ENCODE results near the gene RHOT2. TPM values are rescaled to one million over a fixed set of nuclear protein-coding genes. Genes with fewer than 3 reads are reported as not detected.

Gene RHOT2
- total and polyA plus RNA-seq, 2 experiments from 2014 or later, result 129 to 163 TPM

DNA sequence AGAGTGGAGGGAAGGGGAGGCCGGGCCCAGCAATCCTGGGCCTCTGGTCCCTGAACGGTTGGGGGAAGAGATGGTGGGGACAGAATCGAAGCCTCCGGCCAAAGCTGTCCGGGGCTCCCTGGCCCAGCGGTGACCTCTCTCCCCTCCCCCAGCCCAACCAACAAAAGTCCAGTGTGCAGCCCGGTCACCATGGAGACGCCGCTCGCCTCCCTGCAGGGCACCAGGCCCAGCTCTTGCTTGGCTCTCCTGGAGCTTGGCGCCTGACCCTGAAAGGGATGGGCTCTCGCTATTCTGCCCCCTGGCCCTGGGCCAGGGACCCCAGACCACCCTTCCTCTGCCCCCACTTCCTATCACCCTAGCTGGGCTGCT is 48.3 kb downstream of the RHOT2 start (continued):
- TF ChIP-seq, protein P1, sequence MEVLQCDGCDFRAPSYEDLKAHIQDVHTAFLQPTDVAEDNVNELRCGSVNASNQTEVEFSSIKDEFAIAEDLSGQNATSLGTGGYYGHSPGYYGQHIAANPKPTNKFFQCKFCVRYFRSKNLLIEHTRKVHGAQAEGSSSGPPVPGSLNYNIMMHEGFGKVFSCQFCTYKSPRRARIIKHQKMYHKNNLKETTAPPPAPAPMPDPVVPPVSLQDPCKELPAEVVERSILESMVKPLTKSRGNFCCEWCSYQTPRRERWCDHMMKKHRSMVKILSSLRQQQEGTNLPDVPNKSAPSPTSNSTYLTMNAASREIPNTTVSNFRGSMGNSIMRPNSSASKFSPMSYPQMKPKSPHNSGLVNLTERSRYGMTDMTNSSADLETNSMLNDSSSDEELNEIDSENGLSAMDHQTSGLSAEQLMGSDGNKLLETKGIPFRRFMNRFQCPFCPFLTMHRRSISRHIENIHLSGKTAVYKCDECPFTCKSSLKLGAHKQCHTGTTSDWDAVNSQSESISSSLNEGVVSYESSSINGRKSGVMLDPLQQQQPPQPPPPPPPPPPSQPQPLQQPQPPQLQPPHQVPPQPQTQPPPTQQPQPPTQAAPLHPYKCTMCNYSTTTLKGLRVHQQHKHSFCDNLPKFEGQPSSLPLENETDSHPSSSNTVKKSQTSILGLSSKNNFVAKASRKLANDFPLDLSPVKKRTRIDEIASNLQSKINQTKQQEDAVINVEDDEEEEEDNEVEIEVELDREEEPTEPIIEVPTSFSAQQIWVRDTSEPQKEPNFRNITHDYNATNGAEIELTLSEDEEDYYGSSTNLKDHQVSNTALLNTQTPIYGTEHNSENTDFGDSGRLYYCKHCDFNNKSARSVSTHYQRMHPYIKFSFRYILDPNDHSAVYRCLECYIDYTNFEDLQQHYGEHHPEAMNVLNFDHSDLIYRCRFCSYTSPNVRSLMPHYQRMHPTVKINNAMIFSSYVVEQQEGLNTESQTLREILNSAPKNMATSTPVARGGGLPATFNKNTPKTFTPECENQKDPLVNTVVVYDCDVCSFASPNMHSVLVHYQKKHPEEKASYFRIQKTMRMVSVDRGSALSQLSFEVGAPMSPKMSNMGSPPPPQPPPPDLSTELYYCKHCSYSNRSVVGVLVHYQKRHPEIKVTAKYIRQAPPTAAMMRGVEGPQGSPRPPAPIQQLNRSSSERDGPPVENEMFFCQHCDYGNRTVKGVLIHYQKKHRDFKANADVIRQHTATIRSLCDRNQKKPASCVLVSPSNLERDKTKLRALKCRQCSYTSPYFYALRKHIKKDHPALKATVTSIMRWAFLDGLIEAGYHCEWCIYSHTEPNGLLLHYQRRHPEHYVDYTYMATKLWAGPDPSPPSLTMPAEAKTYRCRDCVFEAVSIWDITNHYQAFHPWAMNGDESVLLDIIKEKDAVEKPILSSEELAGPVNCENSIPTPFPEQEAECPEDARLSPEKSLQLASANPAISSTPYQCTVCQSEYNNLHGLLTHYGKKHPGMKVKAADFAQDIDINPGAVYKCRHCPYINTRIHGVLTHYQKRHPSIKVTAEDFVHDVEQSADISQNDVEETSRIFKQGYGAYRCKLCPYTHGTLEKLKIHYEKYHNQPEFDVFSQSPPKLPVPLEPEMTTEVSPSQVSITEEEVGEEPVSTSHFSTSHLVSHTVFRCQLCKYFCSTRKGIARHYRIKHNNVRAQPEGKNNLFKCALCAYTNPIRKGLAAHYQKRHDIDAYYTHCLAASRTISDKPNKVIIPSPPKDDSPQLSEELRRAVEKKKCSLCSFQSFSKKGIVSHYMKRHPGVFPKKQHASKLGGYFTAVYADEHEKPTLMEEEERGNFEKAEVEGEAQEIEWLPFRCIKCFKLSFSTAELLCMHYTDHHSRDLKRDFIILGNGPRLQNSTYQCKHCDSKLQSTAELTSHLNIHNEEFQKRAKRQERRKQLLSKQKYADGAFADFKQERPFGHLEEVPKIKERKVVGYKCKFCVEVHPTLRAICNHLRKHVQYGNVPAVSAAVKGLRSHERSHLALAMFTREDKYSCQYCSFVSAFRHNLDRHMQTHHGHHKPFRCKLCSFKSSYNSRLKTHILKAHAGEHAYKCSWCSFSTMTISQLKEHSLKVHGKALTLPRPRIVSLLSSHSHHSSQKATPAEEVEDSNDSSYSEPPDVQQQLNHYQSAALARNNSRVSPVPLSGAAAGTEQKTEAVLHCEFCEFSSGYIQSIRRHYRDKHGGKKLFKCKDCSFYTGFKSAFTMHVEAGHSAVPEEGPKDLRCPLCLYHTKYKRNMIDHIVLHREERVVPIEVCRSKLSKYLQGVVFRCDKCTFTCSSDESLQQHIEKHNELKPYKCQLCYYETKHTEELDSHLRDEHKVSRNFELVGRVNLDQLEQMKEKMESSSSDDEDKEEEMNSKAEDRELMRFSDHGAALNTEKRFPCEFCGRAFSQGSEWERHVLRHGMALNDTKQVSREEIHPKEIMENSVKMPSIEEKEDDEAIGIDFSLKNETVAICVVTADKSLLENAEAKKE (CRISPR knock-in tag; IDR thresholded peaks at IDR 0.05), result no peak

DNA sequence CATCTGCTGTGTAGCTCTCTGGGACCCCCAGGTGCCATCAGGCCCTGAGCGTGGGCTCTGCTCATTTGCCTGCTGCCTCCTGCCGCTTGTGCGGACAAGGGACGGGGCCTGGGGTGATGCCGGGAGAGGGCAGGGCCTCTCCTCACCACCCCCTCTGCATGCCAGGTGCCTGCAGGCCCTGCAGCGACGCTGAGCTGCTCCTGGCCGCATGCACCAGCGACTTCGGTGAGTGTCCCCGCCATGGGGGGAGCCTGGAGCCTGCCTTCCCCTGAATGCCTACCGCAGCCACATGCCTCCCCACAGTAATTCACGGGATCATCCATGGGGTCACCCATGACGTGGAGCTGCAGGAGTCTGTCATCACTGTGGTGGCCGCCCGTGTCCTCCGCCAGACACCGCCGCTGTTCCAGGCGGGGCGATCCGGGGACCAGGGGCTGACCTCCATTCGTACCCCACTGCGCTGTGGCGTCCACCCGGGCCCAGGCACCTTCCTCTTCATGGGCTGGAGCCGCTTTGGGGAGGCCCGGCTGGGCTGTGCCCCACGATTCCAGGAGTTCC is 48.9 kb downstream of the RHOT2 start:
- Histone ChIP-seq H3K4me2 (no peak overlapping the region; the same call in 1 of the 2 replicates), H3K4me3 (no peak overlapping the region)
- H3K9me3 Mint-ChIP-seq, result peaks cover 4% of the 10 kb centered on the region; the same call in 1 of the 3 replicates
- TF ChIP-seq, protein P2, sequence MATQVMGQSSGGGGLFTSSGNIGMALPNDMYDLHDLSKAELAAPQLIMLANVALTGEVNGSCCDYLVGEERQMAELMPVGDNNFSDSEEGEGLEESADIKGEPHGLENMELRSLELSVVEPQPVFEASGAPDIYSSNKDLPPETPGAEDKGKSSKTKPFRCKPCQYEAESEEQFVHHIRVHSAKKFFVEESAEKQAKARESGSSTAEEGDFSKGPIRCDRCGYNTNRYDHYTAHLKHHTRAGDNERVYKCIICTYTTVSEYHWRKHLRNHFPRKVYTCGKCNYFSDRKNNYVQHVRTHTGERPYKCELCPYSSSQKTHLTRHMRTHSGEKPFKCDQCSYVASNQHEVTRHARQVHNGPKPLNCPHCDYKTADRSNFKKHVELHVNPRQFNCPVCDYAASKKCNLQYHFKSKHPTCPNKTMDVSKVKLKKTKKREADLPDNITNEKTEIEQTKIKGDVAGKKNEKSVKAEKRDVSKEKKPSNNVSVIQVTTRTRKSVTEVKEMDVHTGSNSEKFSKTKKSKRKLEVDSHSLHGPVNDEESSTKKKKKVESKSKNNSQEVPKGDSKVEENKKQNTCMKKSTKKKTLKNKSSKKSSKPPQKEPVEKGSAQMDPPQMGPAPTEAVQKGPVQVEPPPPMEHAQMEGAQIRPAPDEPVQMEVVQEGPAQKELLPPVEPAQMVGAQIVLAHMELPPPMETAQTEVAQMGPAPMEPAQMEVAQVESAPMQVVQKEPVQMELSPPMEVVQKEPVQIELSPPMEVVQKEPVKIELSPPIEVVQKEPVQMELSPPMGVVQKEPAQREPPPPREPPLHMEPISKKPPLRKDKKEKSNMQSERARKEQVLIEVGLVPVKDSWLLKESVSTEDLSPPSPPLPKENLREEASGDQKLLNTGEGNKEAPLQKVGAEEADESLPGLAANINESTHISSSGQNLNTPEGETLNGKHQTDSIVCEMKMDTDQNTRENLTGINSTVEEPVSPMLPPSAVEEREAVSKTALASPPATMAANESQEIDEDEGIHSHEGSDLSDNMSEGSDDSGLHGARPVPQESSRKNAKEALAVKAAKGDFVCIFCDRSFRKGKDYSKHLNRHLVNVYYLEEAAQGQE (IDR thresholded peaks at IDR 0.05; ENCODE audit: unreplicated experiment), result no peak
- TF ChIP-seq, protein P3, sequence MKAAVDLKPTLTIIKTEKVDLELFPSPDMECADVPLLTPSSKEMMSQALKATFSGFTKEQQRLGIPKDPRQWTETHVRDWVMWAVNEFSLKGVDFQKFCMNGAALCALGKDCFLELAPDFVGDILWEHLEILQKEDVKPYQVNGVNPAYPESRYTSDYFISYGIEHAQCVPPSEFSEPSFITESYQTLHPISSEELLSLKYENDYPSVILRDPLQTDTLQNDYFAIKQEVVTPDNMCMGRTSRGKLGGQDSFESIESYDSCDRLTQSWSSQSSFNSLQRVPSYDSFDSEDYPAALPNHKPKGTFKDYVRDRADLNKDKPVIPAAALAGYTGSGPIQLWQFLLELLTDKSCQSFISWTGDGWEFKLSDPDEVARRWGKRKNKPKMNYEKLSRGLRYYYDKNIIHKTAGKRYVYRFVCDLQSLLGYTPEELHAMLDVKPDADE (IDR thresholded peaks at IDR 0.05), result no peak
- TF ChIP-seq ZNF114 (CRISPR knock-in tag; IDR thresholded peaks at IDR 0.05) (no peak), EZH2phosphoT487 (IDR thresholded peaks at IDR 0.05; ENCODE audit: unreplicated experiment) (no peak), POLR2AphosphoS5 (IDR thresholded peaks at IDR 0.05; ENCODE audit: low read depth) (no peak), ZNF331 (CRISPR knock-in tag; IDR thresholded peaks at IDR 0.05; ENCODE audit: low read depth) (no peak), EZH2 (IDR thresholded peaks at IDR 0.05; ENCODE audit: low read depth, unreplicated experiment) (no peak), CREB1 (CRISPR knock-in tag; IDR thresholded peaks at IDR 0.05; ENCODE audit: low read depth) (no peak), STAT1 (IDR thresholded peaks at IDR 0.05; ENCODE audit: unreplicated experiment) (no peak)

More for the DNA sequence above, 48.9 kb downstream of the RHOT2 start:
- DNase-seq (ENCODE audit: low spot score) (no peak), ATAC-seq (no peak)
- Mint-ChIP-seq H3K4me1 (peaks cover 13% of the 10 kb centered on the region; the same call in 2 of the 3 replicates), H3K4me3 (no peak overlapping the region; the same call in 2 of the 3 replicates), H3K36me3 (ENCODE audit: low read depth) (no peaks in the 10 kb centered on the region), H3K27ac (no peak overlapping the region), H3K27me3 (ENCODE audit: insufficient read depth, low read depth, poor library complexity) (peaks cover 42% of the 10 kb centered on the region)
- no peaks in the 10 kb centered on the region for H3F3A ChIP-seq (replicated peaks; ENCODE audit: low read depth)
- H2AFZ ChIP-seq, result no peak overlapping the region
- H4K20me1 ChIP-seq (replicated peaks; ENCODE audit: insufficient read depth), result no peaks in the 10 kb centered on the region
- H3K36me3 ChIP-seq (ENCODE audit: insufficient read depth), result no peaks in the 10 kb centered on the region
- H3K79me2 ChIP-seq (replicated peaks; ENCODE audit: insufficient read depth), result no peaks in the 10 kb centered on the region
- peaks cover 53% of the 10 kb centered on the region for H3K27me3 ChIP-seq (ENCODE audit: insufficient read depth)
- no peak overlapping the region for H3K27ac ChIP-seq (ENCODE audit: low read depth)
- peaks cover 12% of the 10 kb centered on the region; the same call in 1 of the 2 replicates for H3K4me1 ChIP-seq (ENCODE audit: insufficient read depth)
- no peaks in the 10 kb centered on the region for H3K9me2 ChIP-seq (ENCODE audit: insufficient read depth)
